ENCODE data around the gene COMMD10. TPM values are rescaled to one million over a fixed set of nuclear protein-coding genes. Genes with fewer than 3 reads are reported as not detected.
"Not testable (repeated sequence)": the region's sequence is repeated elsewhere in the genome, so short reads cannot be mapped to it uniquely, and the experiment has no call there.

COMMD10 gene
- total and polyA plus RNA-seq, 2 of the 8 experiments (the other 6 are each of a cell fraction or from before 2014, with no cell fraction given), result 16.5 to 43.4 TPM

GRCh38 chr5:116104941-116105340 lies 20.1 kb downstream of the COMMD10 start:
- H3K79me2 ChIP-seq (ENCODE audit: control insufficient read depth in 1 of 2, insufficient read depth in 2 of 2, low read length in 2 of 2); H3K4me1 ChIP-seq (replicated peaks in 1 of 4; ENCODE audit: control insufficient read depth in 3 of 4, insufficient read depth in 4 of 4, low read length in 3 of 4); H3K23me2 ChIP-seq (ENCODE audit: low read depth, low read length); DNase-seq (ENCODE audit: low read depth in 1 of 2, low spot score in 2 of 2); H3K27ac ChIP-seq (ENCODE audit: low read depth, low read length); H2AK5ac ChIP-seq (ENCODE audit: low read depth, low read length); H4K5ac ChIP-seq (ENCODE audit: insufficient read length, low read depth, low read length); H3K36me3 ChIP-seq (ENCODE audit: control insufficient read depth in 2 of 4, insufficient read depth in 4 of 4, low read length in 3 of 4); POLR2A ChIA-PET (ENCODE audit: partially characterized antibody); H2BK12ac ChIP-seq (ENCODE audit: low read depth, low read length); H4K20me1 ChIP-seq (replicated peaks in 1 of 2; ENCODE audit: control insufficient read depth in 1 of 2, insufficient read depth in 2 of 2, low read length in 2 of 2); H2BK5ac ChIP-seq (ENCODE audit: low read depth, low read length); H2BK15ac ChIP-seq (ENCODE audit: low read length); H4K91ac ChIP-seq (replicated peaks; ENCODE audit: insufficient read length, low read length); H3K14ac ChIP-seq (ENCODE audit: insufficient read length); H3K23ac ChIP-seq (ENCODE audit: insufficient read length); H3K9me3 ChIP-seq (ENCODE audit: insufficient read depth in 2 of 2, low read depth in 1 of 2, low read length in 1 of 2); FAIRE-seq; H3K18ac ChIP-seq (ENCODE audit: extremely low read depth, low read length); CTCF ChIA-PET (ENCODE audit: partially characterized antibody); H3K9ac ChIP-seq (replicated peaks in 1 of 4; ENCODE audit: extremely low read depth in 1 of 4, low read depth in 3 of 4, low read length in 3 of 4); H3K79me1 ChIP-seq (ENCODE audit: low read depth, low read length); H3K27me3 ChIP-seq (replicated peaks in 1 of 4; ENCODE audit: control insufficient read depth in 3 of 4, extremely low read depth in 1 of 4, insufficient read depth in 3 of 4, low read length in 3 of 4); H3K4ac ChIP-seq (replicated peaks; ENCODE audit: insufficient read length, low read depth, low read length); H2BK20ac ChIP-seq (ENCODE audit: low read length); H2BK120ac ChIP-seq (replicated peaks; ENCODE audit: low read depth, low read length); H3K56ac ChIP-seq (replicated peaks; ENCODE audit: insufficient read length, low read depth, low read length); H3K4me3 ChIP-seq (ENCODE audit: extremely low read depth in 1 of 4, insufficient read depth in 2 of 4, low read depth in 3 of 4, low read length in 4 of 4); H4K8ac ChIP-seq (ENCODE audit: extremely low read depth, insufficient read depth, low read length); H2AFZ ChIP-seq (ENCODE audit: low read length); H3K4me2 ChIP-seq (ENCODE audit: insufficient read depth in 1 of 2, low read depth in 2 of 2, low read length in 2 of 2): not testable (repeated sequence)
- WGBS, 2 experiments (ENCODE audit: extremely low coverage in 1 of 2, insufficient coverage in 1 of 2, insufficient read length in 1 of 2, insufficient replicate concordance in 2 of 2, low coverage in 1 of 2, low lambda C conversion rate in 2 of 2, missing lambda C conversion rate in 1 of 2), result 97% methylated on average over 2 of the region's 2 CpGs; no CpG with 5 or more reads in 1 of the 2 experiments

All from H1 (cell line).